ENCODE measurements around the gene DNAJC5G.
"Not testable (repeated sequence)": the region's sequence is repeated elsewhere in the genome, so short reads cannot be mapped to it uniquely, and the experiment has no call there.

Gene DNAJC5G

DNA sequence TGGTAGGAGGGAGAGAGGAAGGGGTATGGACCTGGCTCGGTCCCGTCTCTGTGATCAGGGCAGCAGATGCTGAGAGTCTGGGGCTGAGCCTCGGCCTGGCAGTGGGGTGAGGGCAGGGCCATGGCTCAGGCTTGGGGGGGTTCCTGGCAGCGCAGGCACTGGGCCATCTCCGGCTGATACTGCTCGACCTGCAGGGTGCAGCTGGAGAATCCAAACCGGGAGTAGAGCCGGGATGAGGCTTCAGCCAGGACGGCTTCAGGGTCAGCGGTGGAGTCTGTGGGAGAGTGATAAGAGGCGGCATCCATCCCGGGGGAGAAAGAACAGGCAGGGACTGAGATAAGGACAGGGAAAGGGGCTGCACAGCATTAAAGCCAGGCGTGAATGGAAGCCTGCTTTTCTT, 20.0 kb upstream of the DNAJC5G start:
- DNase-seq: no peak

DNA sequence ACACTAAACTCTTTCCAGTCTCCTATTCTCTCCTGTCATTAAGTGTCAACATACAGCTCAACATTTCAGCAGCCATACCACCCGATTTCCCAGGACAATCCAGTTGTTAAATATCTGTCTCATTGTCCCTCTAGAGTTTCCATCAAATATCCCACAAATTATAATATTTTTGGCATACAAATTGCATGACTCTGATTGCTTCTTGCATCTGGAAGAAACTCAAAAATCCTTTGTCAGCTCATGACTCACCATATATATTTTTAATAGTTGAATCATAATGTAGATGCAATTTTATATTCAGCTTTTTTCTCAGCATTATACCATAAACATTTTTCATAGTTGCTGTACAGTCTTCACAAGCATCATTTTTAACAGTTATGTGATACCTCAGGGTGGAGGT, 19.6 kb upstream of the DNAJC5G start:
- no peak for DNase-seq

DNA sequence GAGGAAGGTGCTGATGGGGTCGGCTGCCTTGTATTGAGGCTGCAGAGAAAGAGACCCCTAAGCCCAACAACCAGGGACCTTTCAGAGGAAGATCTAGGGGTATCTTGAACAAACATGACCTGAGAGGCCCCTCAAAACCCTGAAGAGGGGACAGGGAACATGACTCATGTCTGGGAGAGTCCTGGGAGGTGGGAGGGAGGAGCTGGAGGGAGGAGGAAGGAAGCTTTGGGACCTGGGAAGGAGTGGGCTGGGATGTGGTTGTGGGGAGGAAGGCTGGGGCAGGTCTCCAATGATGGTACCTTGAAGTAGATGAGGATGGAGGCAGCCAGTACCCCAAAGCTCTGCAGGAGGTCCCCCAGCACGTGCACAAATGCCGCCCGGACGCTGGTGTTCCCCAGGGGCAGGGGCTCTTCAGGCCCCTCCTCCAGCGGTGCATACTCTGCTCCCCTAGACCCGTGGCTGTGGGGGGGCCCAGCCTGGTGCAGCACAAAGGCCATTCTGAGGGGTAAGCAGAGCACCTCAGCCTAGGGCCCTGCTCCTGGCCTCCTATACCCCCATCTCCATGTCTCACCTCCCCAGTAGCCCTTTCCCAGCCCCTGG, 18.3 kb upstream of the DNAJC5G start:
- DNase-seq: no peak

DNA sequence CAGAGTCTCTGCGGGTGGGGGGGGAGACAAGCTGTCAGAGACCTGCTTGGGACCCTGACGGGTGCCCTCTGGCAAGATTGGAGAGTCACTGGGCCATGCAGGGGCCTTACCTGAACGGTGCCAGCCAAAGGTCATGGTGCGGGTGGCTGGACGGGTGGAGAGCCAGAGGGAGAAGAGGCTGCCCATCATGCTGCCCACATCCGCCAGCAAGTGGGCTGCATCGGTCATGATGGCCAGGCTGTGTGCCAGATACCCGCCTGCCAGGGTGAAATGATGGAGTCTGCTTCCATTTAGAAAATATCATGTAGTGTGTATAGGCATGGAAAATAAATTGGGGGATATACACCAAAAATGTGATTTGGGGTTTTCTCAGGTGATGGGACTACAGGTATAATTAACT, 17.2 kb upstream of the DNAJC5G start:
- no peak for DNase-seq

DNA sequence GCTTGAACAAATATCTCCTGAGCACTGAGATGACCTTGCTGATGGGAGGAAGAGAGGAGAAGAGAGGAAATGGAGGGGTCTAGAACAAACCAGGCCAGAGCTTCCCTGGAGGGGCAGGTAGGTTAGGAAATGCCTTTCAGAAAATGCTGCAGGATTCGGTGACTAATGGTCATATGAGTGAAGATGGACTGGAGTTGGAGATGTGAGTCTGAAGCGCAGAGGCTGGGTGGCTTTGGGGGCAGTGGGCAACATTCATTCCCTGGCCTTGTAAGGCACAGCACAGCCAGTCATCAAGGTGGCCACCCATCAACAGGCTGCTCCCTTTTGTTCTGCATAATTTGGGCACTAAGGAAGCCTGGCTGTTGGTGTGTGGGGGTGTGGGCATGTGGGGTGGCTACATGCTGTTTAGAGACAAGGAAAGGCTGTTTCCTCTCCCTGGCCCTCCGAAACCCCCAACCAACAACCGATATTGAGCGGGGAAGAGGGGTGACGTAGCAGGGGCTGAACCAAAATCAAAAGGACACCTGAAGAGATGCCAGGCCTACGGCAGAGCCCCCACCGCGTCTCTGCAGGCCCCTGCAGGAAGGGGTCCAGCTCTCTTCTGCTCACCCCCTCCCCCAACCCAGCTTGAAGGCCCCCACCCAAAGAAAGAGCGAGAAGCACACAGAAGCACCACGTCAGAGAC, 13.8 kb upstream of the DNAJC5G start:
- no peak for DNase-seq

DNA sequence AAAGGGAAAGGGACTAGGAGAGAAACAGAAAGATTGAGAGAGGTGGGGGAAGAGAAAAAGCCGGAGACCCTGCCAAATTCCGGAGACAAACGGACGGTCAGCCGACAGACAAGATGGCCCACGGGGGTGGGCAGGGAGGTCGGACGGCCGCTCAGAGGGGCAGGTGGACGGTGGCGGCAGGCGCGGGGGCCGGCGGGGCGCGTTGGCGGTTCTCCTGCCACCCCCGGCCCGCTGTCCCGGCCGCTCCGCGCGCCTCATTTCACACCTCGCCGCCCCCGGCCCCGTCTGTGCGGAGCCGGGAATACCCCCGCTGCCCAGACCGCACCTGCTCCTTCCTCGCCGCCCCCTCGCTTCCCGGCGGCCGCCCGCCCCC, 13.3 kb upstream of the DNAJC5G start:
- DNase-seq: peak in 1 of 3 experiments; percentile 33

DNA sequence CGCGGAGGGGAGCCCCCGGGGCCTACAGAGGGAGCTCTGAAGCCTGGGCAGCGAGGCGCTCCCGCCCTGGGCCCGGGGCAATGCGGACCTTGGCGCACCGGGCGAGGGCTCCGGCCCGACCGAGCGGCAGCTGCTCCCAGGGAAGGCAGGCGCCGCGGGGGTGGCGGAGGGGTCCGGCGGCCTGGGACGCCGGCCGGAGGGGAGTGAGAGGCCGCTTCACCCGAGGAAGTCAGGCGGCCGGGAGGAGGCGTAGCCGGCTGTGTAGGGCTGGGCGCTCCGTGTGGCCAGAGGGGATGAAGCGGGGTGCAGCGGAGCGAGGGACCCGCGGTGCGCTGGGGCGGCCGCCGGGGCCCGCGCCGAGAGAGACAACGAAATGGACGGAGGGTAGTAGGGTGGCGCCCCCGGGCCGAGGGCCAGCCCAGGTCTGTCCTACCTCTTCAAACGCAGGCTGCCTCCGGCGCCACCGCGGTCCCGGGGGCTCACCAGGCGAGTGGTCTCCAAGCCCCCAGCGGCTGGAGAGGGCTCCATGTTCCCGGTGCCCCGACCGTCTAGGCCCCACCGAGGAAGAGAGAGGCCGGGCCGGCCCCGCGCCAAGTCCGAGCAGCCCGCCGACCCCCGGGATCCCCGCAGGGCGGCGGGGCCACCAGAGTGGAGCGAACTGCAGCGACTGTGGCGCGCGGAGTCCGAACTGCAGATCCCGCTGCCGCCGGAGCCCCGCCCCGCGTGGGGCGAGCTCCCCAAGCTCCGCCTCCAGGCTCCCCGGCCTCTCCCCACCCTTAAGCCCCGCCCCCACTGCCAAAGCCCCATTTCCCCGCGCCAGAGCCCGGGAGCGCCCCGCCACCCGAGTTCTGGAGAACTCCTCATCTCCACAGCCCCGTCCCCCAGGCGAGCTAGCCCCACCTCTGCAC, 12.6 kb upstream of the DNAJC5G start, which contains the start of gene SLC30A3:
Gene SLC30A3 (minus strand): TSS at position 669 of the 908 bp plus-strand sequence. CDS start 141 bp downstream, at position 528.
- DNase-seq: peak; percentile 31 to 61 (median 54)

DNA sequence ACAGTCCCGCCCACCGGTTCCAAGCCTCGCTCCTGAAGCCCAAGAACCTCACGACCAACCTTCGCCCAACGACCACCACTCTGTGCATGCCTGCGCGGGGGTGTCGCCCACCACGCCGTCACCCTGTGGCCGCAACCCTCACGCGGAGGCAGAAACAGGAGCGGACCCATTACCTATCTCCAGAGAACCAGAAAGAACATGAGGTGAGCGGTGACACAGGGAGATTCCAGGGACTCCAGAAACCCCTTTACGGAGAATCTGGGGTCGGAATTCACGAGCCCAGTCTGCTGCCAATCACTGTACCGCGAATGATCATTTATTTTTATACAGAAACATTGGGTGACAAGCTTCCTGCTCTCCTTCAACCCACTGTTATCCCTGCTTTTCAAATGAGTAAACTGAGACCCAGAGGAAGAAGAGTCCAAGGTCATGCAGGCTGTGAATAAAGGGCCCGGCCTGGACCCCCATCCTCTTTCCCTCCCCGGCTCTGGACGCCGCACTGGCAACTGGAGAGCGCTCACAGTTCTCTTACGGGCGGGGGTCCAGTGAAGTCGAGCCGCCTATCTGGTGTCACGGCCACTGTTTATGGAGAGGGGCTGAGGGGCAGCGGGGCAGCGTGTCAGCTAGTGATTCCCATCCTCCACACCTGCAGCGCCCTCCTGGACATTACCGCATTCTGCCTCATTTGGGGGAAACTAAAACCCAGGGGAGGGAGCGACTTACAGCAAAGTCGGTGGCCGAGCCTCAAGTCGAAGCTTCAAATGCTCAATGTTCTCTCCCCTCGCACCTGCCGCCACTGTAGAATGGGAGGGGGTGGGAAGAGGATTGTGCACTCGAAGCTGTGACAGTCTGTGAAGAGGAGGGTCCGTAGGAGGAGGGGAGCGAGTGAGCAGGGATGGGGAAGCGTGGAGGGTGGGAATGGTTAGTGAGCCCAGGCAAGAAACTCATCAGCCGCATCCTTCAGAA, 11.7 kb upstream of the DNAJC5G start:
- peak; percentile 21 to 63 (median 56) for DNase-seq

DNA sequence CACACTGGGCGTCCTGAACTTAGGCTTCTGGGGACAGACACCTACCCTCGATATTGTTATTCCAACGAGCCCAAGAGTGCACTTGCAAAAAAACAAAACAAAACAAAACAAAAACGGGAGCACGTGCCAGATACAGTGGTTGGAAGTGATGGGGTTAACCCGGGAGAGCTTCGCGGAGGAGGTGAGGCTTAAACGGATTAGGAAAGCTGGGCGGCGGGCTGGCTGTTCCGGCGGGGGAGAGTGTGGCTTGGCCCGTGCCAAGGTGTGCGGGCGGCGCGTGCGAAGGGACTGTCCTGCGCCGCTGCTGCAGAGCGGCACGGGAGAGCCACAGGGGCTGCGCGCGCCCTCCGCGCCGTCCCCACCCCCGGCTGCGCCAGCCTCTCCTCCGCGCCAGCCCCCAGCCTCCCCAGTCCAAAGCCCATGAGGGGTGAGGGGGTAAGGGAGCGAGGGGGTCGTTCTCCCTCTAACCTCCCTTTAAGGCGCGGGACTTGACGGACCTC, 10.9 kb upstream of the DNAJC5G start:
- peak in 2 of 3 experiments; percentile 60 to 63 for DNase-seq

DNA sequence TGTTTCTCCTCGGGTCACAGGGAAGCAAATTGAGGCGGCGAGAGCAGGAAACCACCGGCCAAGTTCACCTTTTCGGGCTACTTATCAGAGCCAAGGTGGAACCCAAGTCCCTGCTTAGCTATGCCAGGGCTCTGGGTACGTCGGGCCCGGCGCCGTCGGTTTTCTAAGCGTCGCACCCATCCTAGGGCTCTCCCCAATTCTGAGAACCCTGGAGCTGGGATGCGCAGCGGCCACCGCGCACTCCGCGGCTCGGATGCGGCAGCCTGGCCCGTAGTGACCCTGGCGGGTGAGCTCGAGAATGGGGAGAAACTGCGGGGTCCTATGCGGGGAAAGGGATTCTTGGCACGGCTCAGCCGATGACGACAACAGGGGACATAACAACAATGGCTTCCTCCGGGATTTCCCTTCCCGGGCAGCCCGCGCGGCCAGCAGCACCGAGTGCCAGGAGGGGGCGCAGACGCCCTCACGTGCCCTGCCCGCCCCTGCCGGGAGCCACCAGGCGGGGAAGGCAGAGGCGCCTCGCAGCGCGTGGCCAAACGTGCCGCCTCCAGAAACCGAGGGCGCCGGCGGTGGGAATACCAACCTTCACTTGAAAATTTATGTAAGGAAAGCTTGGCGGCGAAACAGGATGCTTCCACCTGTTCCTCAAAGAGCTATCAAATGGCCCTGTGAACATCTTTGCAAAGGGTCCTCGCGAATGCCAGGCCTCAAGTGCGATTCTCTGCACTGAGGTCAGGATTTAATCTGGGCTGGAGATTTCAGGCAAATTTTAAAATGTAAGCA, 10.3 kb upstream of the DNAJC5G start:
- peak; percentile 72 to 90 (median 88) for DNase-seq

DNA sequence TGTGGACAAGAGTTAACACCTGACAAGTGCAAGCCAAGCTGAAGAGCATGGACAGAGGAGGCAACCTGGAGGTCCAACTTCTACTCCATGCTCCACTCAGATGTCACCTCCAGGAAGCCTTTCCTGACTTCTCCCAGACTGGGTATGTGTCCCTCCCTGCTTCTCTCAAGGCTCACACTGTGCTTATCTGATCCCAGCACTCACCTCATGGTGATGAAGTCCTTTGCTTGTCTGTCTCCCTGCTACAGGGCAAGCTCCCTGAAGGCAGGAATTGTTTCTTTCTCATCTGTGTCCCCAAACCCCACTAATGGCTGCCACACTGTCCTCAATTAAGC, 9.7 kb upstream of the DNAJC5G start:
- no peak for DNase-seq

DNA sequence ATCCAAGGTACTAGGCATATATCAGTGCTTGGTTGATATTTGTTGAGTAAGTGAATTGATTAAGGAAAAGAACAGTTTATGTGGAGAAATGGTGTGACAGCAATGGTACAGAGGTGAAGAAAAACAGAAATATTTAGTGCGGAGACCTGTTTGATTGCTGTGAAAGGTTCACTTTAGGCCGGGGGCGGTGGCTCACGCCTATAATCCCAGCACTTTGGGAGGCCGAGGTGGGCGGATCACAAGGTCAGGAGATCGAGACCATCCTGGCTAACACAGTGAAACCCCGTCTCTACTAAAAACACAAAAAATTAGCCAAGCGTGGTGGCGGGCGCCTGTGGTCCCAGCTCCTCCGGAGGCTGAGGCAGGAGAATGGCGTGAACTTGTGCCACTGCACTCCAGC, 6.9 kb upstream of the DNAJC5G start:
- not testable (repeated sequence) for DNase-seq

DNA sequence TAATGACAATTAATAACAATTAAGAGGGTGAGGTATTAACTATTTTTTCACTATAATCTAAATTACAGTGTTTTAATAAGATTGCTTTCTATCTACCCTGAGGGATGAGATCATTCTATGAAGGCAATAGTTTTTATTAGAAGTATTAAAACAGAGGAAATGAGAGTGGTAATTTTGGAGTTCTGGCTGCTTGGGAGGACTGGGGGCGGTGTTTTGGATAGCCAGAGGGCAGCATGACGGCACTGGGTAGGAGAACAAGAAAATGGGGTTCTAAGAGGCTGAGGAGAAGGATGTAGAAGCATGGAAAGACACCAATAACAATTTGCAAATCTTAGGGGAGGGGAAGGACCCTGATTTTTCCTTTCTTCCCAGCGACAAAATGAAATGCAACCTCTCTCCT, 5.1 kb upstream of the DNAJC5G start:
- DNase-seq: no peak

DNA sequence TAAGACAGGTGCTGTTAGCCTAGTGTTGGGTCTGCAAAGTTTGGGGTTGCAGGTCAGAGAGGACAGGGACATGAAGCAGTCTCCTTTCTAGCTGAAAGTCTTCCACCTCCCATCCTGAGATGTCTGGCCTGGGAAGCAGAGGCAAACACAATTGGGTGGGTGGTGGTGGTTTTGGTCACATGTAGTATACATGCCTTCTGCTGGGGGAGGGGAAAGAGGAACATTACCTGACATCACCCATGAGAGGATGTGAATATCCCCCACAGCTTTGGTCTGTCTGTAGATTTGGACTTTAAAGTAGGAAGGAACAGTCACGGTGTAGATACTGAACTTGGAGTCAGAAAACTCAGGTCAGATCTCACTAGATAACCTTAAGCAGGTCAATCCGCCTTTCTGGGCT, 4.6 kb upstream of the DNAJC5G start:
- no peak for DNase-seq

DNA sequence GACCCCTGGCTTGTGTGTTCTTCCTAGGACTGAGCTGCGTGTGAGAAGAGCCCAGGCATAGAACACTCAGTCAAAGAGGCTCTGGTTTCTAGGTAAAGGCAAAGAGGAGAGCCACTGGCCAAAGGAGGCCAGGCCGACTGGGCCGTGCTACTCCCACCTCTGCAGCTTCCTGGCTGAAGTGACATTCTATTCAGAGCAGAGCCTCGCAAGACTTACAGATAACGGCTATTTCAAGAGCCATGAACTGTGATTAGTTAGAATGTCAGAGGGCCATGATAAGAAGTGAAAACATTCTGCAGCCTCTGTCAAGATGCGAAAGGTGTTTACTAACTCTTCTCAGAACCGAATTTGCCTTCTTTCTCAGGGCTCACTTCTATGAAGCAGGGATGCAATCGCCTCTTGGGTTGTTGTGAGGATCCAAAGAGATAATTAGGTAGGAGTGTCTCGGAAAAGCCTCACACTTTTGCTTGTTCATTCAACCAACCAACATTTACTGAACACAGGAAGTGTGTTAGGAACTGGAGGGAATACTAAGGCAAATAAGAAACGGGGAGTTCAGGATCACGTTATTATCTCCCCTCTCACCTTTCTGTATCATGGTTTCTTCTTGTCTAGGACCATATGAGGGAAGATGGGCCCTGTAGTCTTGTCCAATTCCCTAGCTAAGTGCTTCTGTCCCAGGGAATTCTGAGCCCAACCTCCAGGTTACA, 3.4 kb upstream of the DNAJC5G start:
- DNase-seq: no peak

DNA sequence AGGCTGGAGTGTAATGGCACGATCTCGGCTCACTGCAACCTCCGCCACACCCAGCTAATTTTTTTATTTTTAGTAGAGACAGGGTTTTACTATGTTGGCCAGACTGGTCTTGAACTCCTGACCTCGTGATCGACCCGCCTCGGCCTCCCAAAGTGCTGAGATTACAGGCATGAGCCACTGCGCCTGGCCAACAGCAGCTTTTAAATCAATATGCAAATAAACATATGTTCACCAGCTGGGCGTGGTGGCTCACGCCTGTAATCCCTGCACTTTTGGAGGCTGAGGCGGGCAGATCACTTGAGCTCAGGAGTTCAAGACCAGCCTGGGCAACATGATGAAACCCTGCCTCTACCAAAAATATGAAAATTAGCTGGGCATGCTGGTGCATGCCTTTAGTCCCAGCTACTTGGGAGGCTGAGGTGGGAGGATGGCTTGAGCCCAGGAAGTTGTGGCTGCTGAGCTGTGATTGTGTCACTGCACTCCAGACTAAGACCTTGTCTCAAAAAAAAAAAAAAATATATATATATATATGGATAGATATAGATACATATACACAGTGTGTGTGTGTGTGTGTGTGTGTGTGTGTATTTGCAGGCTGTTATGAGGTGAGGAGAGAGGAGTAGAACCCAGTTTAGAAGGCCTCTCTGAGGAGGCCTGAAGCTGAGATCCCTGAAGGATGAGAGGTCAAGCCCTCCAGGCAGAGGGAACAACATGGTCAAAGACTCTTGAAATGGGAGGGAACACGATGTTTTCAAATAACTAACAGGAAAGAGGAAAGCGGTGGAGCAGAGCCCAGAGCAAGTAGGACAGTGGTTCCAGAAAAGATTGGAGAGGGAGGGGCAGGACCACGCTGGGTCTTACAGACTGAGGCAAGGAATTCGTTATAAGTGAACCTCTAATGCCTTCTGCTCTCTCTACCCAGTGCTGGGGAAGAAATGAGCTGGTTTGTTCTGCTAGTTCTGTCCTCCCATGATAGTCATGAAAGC, 2.4 kb upstream of the DNAJC5G start:
- DNase-seq: not testable (repeated sequence)

DNA sequence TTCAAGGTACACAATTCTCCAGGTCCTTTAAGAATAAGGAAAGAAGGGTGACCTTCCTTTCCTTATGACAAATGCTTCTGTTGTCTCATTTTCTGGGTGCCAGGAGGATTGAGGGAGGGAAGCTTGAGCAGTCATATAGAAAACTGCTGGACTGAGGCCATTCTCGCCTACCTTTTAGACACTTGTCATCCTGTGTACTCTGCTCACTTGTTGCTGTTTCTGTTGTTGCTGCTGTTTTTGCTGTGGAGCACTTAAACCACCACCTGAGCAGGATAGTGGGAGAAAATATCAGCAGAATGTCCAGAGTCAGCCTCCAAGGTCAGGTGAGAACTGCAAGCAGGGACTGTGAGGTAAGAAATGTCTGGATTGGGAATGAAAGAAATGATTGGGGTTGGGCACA, 2.8 kb downstream of the DNAJC5G start:
- DNase-seq: no peak

DNA sequence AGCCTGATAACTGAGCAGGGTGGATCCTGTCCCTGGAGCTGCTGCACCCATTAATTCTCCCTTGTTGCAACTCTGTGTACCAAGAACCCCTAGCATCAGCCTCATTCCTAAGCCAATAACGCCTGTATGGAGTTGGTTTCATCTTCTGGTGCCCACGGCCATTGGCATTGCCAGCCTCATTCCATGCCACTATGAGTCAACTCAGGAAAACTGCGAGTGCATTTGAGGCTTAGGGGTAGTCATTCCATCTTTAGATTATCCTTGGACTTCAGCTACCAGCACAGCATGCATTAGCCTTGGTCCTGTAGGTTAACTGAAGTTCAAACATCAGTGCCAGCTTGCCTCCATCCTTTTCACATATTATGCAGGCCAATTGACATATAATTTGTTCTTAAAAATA, 5.6 kb downstream of the DNAJC5G start:
- no peak for DNase-seq

DNA sequence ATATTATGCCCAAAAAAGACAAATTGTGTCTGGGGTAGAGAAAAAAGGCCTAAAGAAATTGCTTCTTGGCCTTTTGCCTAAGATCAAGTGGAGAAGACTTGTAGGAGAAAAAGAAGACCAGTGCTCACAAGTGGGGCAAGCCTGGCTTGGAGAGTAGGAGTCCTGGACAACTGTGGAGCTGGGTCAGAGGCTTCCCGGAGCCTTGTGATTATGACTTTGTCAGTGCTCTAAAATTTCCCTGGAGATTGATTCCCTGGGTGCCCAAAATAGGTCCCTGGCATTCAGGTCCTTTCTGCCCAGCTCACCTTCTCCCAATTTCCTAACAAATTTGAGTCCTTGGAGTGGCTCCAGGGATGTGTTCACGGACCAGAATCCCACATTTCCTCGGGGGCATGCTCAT, 6.2 kb downstream of the DNAJC5G start:
- DNase-seq: no peak
